Endothelial cell (in vitro differentiated cells): ENCODE measurements around the gene WDR82. TPM values are rescaled to one million over a fixed set of nuclear protein-coding genes. Genes with fewer than 3 reads are reported as not detected.

ENCODE experiments used
- DNase-seq: peaks from one replicate; pipeline ENCODE4 v3.0.0; 2021; ENCODE audit warnings: low spot score
- H3K27ac Mint-ChIP-seq: one replicate; pipeline ENCODE4 v1.8.0; 2021; ENCODE audit warnings: mixed read lengths, inconsistent platforms; ENCODE audit not compliant: unreplicated experiment
- H3K27me3 Mint-ChIP-seq: one replicate; pipeline ENCODE4 v1.8.0; 2021; ENCODE audit warnings: mild to moderate bottlenecking, moderate library complexity, mixed read lengths, inconsistent platforms; ENCODE audit not compliant: unreplicated experiment
- H3K36me3 Mint-ChIP-seq: one replicate; pipeline ENCODE4 v1.8.0; 2021; ENCODE audit warnings: mild to moderate bottlenecking, low read depth, mixed read lengths, inconsistent platforms; ENCODE audit not compliant: unreplicated experiment
- H3K4me1 Mint-ChIP-seq: one replicate; pipeline ENCODE4 v1.8.0; 2021; ENCODE audit warnings: mild to moderate bottlenecking, mixed read lengths, inconsistent platforms; ENCODE audit not compliant: unreplicated experiment
- H3K4me3 Mint-ChIP-seq: one replicate; pipeline ENCODE4 v1.8.0; 2021; ENCODE audit warnings: mild to moderate bottlenecking, mixed read lengths, inconsistent platforms; ENCODE audit not compliant: unreplicated experiment
- H3K9me3 Mint-ChIP-seq: one replicate; pipeline ENCODE4 v1.8.0; 2021; ENCODE audit warnings: mixed read lengths, inconsistent platforms; ENCODE audit not compliant: unreplicated experiment
- total RNA-seq: library from RNA; stranded (reverse); fragmentation: NEBNext Ultra II Directional; extraction: Animal tissue kit (Norgen Biotek cat#: 25700); gene quantifications from one replicate; pipeline ENCODE4 v1.2.1, GENCODE V29; 2021; ENCODE audit not compliant: unreplicated experiment
- TF ChIP-seq, protein P1 (sequence below): fragments of 200-600 bp; sonication (generic); IDR thresholded peaks from one replicate; pipeline ENCODE4 v1.5.0; 2021; ENCODE audit warnings: antibody characterized with exemption; ENCODE audit not compliant: unreplicated experiment

The WDR82 gene
- total RNA-seq, 1 donor from 2014 or later, result 72.3 TPM

DNA sequence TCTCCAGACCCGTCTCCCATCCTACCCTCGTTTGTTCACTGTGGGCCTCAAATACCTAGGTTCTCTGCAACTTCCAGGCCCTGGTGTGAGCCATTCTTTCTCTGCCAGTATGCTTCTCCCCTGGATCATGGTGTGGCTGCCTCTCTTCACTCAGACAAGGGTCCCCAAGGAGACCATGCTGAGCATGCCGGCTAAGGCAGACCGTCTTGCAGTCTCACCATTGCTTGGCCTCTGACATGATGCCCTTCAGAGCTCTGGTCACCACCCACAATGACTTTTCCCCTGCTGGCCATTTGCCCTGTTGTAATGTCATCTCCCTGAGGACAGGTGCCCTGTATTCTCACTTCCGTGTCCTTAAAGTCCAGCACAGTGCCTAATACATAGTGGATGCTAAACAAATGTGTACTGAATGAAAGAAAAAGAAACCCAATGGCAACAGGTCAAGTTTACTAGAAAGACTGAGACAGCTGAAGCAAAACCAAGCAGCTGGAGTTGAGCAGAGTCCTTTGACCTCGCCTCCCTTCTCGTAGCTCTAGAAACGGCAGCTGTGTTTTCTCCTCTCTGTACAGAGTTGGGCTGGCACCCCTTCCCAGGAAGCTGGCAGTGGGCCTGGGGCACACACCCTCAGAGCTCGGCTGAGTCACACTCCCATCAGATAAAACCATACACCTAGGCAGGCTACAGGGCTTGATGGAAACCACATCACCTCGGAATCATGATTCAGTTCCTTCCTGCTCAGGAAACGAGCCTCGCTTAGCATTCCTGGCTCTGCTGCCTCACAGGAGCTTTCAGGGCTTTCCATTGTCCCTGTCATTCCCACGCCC is 61.7 kb downstream of the WDR82 start:
- no peak for DNase-seq
- Mint-ChIP-seq H3K4me1 (peaks cover 27% of the 10 kb centered on the region), H3K27me3 (peaks cover 3% of the 10 kb centered on the region), H3K9me3 (no peaks in the 10 kb centered on the region), H3K36me3 (peaks cover 25% of the 10 kb centered on the region), H3K27ac (peak overlapping the region; percentile 94), H3K4me3 (no peak overlapping the region)
- TF ChIP-seq, protein P1, sequence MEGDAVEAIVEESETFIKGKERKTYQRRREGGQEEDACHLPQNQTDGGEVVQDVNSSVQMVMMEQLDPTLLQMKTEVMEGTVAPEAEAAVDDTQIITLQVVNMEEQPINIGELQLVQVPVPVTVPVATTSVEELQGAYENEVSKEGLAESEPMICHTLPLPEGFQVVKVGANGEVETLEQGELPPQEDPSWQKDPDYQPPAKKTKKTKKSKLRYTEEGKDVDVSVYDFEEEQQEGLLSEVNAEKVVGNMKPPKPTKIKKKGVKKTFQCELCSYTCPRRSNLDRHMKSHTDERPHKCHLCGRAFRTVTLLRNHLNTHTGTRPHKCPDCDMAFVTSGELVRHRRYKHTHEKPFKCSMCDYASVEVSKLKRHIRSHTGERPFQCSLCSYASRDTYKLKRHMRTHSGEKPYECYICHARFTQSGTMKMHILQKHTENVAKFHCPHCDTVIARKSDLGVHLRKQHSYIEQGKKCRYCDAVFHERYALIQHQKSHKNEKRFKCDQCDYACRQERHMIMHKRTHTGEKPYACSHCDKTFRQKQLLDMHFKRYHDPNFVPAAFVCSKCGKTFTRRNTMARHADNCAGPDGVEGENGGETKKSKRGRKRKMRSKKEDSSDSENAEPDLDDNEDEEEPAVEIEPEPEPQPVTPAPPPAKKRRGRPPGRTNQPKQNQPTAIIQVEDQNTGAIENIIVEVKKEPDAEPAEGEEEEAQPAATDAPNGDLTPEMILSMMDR, result no peak

DNA sequence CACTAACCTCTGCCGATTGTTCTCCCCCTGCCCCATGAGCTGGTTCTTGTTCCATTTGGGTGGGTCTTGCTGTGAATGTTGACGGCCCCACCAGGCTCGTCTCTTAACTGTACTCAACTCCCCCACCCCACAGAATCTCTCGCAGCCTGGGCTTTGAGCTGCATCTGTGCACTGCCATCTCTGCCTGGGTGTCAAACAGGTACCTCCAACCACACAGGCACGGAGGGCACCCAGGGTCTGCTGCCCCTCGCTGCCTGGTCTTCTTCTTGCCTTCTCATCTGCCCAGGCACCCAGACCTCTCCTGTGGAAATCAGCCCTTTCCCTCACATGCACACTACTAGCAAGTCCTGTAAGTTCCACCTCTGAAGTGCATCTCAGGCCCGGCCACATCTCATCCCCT is 63.1 kb downstream of the WDR82 start:
- peaks cover 1% of the 10 kb centered on the region for H3K27me3 Mint-ChIP-seq
- peaks cover 26% of the 10 kb centered on the region for H3K36me3 Mint-ChIP-seq
- H3K9me3 Mint-ChIP-seq, result no peaks in the 10 kb centered on the region
- TF ChIP-seq, protein P1, result no peak
- DNase-seq, result no peak
- peak overlapping the region; percentile 1 for H3K27ac Mint-ChIP-seq
- H3K4me3 Mint-ChIP-seq, result peak overlapping the region; percentile 2
- H3K4me1 Mint-ChIP-seq, result peaks cover 27% of the 10 kb centered on the region

DNA sequence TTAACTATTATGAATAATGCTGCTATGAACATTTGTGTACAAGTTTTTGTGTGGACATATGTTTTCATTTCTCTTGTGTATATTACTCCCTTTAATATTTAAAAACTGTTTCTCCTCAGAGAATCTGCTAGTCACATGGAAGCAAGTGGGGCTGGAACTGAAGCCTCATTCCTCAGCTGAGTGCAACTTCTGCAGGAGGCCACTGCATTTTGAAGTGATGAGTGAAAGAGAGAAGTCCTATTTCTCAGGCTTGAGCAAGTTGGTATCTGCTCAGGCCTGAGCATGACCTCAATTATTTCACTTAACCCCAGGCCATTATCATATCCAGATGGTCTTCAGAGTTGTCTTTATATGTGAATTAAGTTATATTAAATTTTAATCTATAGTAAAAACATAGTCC is 64.5 kb downstream of the WDR82 start:
- TF ChIP-seq, protein P1, result no peak
- no peak for DNase-seq

DNA sequence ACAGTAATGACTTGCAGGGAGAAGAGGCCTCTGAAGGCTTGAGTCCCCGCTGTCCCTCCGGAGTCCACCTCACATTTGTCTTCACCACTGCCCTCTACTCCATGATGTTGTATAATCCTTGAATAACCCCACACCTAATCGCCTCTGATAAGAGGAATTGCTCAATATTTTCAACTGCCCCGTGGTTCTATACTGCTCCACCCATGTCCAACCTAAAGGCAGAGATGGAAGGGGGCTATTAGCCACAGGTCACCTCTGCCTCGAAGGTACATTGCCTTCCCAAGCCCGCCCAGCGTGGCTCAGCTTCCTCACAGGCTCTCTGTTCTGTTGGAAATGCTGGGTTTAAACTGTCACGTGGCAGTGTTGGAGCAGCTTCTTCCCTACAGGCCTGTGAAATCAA is 65.4 kb downstream of the WDR82 start:
- TF ChIP-seq, protein P1, result no peak
- H3K36me3 Mint-ChIP-seq, result peaks cover 39% of the 10 kb centered on the region
- no peak overlapping the region for H3K4me3 Mint-ChIP-seq
- H3K27ac Mint-ChIP-seq, result no peak overlapping the region
- peaks cover 16% of the 10 kb centered on the region for H3K4me1 Mint-ChIP-seq
- DNase-seq, result no peak
- H3K9me3 Mint-ChIP-seq, result no peaks in the 10 kb centered on the region
- H3K27me3 Mint-ChIP-seq, result peaks cover 1% of the 10 kb centered on the region

More for the DNA sequence above, 64.5 kb downstream of the WDR82 start:
- Mint-ChIP-seq H3K4me1 (peaks cover 23% of the 10 kb centered on the region), H3K27ac (no peak overlapping the region), H3K4me3 (no peak overlapping the region), H3K36me3 (peaks cover 34% of the 10 kb centered on the region), H3K27me3 (peaks cover 1% of the 10 kb centered on the region), H3K9me3 (no peaks in the 10 kb centered on the region)

DNA sequence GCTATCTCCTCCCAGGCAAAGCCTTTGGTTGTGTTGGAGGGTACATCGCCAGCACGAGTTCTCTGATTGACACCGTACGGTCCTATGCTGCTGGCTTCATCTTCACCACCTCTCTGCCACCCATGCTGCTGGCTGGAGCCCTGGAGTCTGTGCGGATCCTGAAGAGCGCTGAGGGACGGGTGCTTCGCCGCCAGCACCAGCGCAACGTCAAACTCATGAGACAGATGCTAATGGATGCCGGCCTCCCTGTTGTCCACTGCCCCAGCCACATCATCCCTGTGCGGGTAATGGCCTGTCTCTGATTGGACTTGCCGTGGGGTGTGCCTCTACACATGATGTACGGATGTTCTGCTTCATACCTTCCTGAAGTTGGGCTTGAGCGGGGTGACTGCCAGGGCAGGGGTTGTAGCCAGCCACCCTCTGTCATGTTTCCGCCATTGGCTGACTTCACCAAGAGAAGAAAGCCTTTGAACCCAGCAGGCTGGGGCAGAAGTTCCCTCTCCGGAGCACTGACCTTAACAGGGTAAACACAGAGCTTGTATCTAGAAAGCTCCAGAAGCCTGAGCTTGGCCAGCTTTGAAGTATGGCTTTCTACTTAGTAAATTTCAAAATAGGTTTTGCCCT is 67.1 kb downstream of the WDR82 start:
- no peak overlapping the region for H3K27ac Mint-ChIP-seq
- DNase-seq, result no peak
- no peaks in the 10 kb centered on the region for H3K4me1 Mint-ChIP-seq
- no peaks in the 10 kb centered on the region for H3K27me3 Mint-ChIP-seq
- no peaks in the 10 kb centered on the region for H3K9me3 Mint-ChIP-seq
- TF ChIP-seq, protein P1, result no peak
- H3K36me3 Mint-ChIP-seq, result peaks cover 43% of the 10 kb centered on the region
- H3K4me3 Mint-ChIP-seq, result no peak overlapping the region
